GM18507 (cell line): ENCODE results near the gene GOLGB1.
"Not testable (repeated sequence)": the region's sequence is repeated elsewhere in the genome, so short reads cannot be mapped to it uniquely, and the experiment has no call there.

Experiments
- DNase-seq: peaks from one replicate; pipeline ENCODE4 v3.0.0; 2011; ENCODE audit warnings: low read depth; ENCODE audit not compliant: insufficient read length; ENCODE audit errors: extremely low spot score
- FAIRE-seq: peaks from 2 replicates; lab custom pipeline; 2011; peaks lifted over from hg19 to GRCh38; lab: Jason Lieb, UNC

GOLGB1 gene, protein sequence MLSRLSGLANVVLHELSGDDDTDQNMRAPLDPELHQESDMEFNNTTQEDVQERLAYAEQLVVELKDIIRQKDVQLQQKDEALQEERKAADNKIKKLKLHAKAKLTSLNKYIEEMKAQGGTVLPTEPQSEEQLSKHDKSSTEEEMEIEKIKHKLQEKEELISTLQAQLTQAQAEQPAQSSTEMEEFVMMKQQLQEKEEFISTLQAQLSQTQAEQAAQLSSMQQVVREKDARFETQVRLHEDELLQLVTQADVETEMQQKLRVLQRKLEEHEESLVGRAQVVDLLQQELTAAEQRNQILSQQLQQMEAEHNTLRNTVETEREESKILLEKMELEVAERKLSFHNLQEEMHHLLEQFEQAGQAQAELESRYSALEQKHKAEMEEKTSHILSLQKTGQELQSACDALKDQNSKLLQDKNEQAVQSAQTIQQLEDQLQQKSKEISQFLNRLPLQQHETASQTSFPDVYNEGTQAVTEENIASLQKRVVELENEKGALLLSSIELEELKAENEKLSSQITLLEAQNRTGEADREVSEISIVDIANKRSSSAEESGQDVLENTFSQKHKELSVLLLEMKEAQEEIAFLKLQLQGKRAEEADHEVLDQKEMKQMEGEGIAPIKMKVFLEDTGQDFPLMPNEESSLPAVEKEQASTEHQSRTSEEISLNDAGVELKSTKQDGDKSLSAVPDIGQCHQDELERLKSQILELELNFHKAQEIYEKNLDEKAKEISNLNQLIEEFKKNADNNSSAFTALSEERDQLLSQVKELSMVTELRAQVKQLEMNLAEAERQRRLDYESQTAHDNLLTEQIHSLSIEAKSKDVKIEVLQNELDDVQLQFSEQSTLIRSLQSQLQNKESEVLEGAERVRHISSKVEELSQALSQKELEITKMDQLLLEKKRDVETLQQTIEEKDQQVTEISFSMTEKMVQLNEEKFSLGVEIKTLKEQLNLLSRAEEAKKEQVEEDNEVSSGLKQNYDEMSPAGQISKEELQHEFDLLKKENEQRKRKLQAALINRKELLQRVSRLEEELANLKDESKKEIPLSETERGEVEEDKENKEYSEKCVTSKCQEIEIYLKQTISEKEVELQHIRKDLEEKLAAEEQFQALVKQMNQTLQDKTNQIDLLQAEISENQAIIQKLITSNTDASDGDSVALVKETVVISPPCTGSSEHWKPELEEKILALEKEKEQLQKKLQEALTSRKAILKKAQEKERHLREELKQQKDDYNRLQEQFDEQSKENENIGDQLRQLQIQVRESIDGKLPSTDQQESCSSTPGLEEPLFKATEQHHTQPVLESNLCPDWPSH (N-terminal part only)

GRCh38 chr3:121749276-121750086 is at the start of gene GOLGB1:
TSS of gene GOLGB1 (minus strand) at chr3:121749741. CDS start at chr3:121730971, 18,770 bp downstream.
- DNase-seq (peak; percentile 93), FAIRE-seq (peak; percentile 100)

DNA sequence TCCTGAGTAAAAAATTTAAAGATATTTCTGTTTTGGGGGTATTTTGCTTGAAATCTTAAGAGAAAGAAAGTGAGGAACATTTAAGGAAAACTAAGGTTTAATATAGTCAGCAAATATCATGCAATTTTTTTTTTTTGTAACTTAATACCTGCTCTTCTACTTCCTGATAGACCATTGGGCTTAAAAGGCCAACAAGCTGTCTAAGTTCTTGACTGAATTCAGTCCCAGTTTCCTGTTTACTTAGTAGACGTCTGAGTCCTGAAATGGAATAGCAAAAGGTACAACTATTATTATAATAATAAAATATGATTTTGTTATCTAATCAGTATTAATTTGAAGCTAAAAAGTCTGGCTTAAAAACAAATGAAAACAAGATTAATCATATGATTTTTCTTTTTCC is 47.4 kb upstream of the GOLGB1 start:
- DNase-seq (no peak), FAIRE-seq (no peak)

DNA sequence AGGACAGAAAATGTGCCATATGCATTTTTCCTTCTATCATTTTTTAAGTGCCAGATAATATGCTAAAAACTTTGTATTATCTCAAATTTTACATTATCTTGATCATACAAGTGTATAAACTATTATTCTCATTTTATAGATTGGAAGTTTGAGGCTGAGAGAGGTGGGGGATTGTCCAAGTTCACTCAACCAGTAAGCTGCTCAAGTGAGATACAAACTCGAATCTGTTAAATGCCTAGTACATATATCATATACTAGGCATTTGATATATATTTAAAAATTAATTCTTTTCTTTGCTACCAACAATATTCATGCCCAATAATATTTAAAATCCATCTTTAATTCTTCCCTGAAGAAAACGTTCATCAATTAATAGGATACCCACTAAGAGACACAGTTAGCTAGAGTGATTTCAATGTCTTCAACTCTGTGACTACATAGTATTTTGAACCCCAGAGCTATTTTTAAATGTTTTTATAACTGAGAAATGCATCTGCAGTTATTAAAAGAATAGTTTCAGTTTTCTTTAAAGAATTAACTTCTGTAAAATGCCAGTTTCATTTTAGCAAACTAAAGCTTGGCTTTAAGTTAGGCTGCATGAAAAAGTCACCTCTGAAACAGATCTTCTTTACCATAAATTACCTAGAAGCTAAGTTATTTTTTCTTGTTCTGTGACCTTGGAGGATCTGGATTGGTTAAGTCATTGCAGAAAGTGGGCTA is 44.9 kb upstream of the GOLGB1 start:
- DNase-seq (no peak), FAIRE-seq (peak; percentile 74)

- DNase-seq, result no peak
- peak; percentile 62 for FAIRE-seq
These were observed 43.5 kb upstream of the GOLGB1 start for GRCh38 chr3:121793078-121793477.

- no peak for FAIRE-seq
These were observed 36.9 kb upstream of the GOLGB1 start for GRCh38 chr3:121786485-121786884.

GRCh38 chr3:121782784-121783183 is 33.2 kb upstream of the GOLGB1 start:
- not testable (repeated sequence) for FAIRE-seq, DNase-seq

More at GRCh38 chr3:121786485-121786884, 36.9 kb upstream of the GOLGB1 start:
- no peak for DNase-seq

GRCh38 chr3:121781611-121782010 is 32.1 kb upstream of the GOLGB1 start:
- DNase-seq (no peak), FAIRE-seq (no peak)

DNA sequence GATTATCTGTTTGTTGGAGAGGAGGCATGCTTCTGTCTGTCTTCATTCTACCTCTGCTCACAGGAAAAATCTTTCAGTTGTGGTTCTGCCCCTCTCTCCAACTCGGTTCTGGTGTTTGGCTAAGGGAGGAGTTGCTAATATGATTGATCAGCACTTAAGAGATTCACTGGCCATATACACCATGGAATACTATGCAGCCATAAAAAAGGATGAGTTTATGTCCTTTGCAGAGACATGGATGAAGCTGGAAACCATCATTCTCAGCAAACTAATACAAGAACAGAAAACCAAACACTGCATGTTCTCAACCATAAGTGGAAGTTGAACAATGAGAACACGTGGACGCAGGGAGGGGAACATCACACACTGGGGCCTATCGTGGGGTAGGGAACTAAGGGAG is 25.6 kb upstream of the GOLGB1 start:
- DNase-seq, FAIRE-seq: not testable (repeated sequence)

DNA sequence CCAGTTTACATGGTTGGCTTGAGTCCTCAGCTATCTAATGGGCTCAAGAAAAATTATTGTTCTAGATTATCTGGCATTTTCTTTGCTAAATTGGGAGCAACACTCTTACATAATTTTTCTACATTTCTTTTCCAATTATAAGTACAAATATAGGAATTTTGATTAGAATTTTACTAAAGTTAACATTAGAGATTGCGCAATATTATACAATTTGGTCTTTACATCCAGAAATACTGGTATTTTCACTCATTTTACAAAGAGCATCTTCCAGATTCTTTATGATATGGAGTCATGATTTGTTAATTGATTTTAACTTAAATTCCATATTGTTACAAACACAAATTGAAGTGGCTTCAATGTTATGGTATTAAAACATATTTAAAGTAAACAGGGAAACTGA is 19.7 kb upstream of the GOLGB1 start:
- DNase-seq, result no peak
- FAIRE-seq, result no peak

DNA sequence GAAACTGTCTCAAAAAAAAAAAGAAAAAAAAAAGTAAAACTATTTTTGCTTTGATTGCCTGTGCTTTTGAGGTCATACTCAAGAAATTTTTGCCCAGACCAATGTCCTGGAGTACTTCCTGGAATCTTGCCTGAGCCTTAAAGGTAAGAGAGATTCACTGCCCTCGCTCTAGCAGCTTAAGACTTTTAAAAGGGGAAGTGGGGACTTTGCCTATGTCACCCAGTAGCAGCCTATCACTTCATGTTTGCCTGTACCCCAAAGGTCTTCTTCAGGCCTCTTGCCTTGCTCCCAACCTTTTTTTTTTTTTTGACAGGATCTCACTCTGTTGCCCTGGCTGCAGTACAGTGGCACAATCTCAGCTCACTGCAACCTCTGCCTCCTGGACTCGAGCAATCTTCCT is 18.9 kb upstream of the GOLGB1 start:
- DNase-seq (no peak), FAIRE-seq (no peak)

- DNase-seq (no peak), FAIRE-seq (no peak)
These were observed 10.1 kb upstream of the GOLGB1 start for GRCh38 chr3:121759541-121760202.

DNA sequence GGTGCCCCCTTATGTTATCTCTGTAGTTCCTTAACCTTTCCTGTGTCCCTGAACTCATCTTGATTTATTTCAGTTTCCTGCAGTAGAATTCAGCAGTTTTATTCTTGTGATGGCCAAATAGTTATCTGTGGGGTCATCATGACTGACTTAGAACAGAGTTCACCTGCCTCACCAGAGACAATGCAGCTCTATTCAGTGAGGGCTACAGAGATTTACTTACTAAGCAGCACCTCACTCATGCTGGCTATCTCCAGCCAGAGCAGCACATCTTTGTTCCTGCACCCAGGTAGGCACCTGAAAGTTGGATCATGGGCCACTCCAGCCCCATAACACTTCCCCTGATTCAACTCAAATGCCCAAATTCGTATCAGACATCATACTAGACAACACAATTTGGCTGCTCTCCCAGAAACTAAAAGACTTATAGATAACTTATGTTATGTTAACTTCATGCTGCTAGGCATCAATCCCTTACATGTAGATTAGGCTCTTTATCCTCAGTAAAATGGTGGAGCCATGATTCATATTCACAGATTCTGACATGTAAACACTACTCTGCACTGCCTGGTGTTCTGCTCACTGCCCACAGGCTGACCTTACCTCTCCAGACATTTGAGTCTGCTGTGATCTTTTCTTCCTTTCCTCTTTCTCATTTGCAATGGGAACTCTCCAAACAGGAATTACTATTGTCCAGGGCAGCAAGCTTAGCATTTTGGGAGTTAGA is 9.3 kb upstream of the GOLGB1 start:
- no peak for DNase-seq
- FAIRE-seq, result no peak

- FAIRE-seq (no peak), DNase-seq (no peak)
These were observed 8.4 kb upstream of the GOLGB1 start for GRCh38 chr3:121757812-121758545.

DNA sequence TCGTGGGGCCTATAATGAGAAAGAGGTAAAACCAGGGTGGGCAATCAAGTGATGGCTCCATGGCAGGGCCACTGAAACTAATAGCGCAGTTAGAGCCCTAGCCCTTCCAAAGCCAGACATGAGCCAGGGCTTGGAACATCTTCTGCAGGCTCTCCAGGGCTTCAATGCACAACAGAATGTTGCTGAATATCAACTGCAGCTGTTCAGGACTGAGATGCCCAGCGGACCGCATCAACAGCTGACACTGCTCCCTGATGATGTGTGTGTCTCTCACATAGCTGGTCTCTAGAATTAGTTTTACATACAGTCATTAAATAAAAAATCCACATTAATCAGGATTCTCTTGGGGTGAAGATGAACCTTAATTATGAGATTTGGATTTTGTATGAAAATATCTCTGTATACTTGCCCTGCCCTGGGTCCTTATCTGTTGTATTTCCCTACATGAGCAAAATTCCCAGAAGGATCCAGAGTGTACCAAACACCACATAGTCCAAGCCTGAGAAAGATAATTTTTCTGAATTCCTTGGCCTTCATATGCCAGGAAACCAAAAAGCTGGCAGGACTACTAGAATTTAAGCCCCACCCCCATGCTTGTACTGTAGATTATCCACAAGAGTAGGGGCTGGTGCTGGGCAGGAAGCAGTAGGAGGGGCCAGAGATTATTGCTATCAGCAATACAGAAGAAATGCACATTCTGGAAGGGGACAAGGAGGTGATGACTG is 7.7 kb upstream of the GOLGB1 start:
- no peak for DNase-seq
- FAIRE-seq, result no peak

- FAIRE-seq, result no peak
- DNase-seq, result no peak
These were observed 3.2 kb upstream of the GOLGB1 start for GRCh38 chr3:121752772-121753171.

GRCh38 chr3:121752261-121752660 is 2.7 kb upstream of the GOLGB1 start:
- no peak for FAIRE-seq
- no peak for DNase-seq
